Inflammatory macrophage (primary cell): ENCODE results near the gene ZSCAN2.
"Not testable (repeated sequence)": the region's sequence is repeated elsewhere in the genome, so short reads cannot be mapped to it uniquely, and the experiment has no call there.

ENCODE experiments used
- DNase-seq, 2 donors: peaks; one replicate each; pipeline ENCODE4 v3.0.0-alpha.2; 2020 to 2022

Gene ZSCAN2

GRCh38 chr15:84641871-84642270 lies 41.1 kb downstream of the ZSCAN2 start:
- DNase-seq = not testable (repeated sequence)

GRCh38 chr15:84642640-84643039 lies 41.8 kb downstream of the ZSCAN2 start:
- not testable (repeated sequence) for DNase-seq

- DNase-seq = no peak
Observed at GRCh38 chr15:84643838-84644237, 43.0 kb downstream of the ZSCAN2 start.

GRCh38 chr15:84645496-84645895 lies 44.7 kb downstream of the ZSCAN2 start:
- DNase-seq = no peak

- no peak for DNase-seq
Observed at GRCh38 chr15:84645997-84646396, 45.2 kb downstream of the ZSCAN2 start.

GRCh38 chr15:84647726-84648125 lies 46.9 kb downstream of the ZSCAN2 start:
- peak in 1 of 2 donors; percentile 27 for DNase-seq

- DNase-seq = peak; percentile 93 to 95
Observed at GRCh38 chr15:84648539-84648938, 47.7 kb downstream of the ZSCAN2 start.

GRCh38 chr15:84649706-84650105 lies 48.9 kb downstream of the ZSCAN2 start:
- no peak for DNase-seq

- DNase-seq = no peak
Observed at GRCh38 chr15:84653584-84653909, 52.7 kb downstream of the ZSCAN2 start.

GRCh38 chr15:84653910-84654688 lies 53.3 kb downstream of the ZSCAN2 start, which contains the start of gene WDR73:
WDR73 (minus strand) TSS chr15:84654283; CDS start chr15:84654274, 9 bp downstream.
- peak; percentile 95 to 97 for DNase-seq

- peak; percentile 71 to 76 for DNase-seq
Observed at GRCh38 chr15:84654689-84655453, 54.1 kb downstream of the ZSCAN2 start.

- DNase-seq = no peak
Observed at GRCh38 chr15:84656972-84657371, 56.2 kb downstream of the ZSCAN2 start.

- DNase-seq = no peak
Observed at GRCh38 chr15:84657748-84658079, 56.9 kb downstream of the ZSCAN2 start.

- peak; percentile 70 to 80 for DNase-seq
Observed at GRCh38 chr15:84658080-84658787, 57.4 kb downstream of the ZSCAN2 start, which contains the start of gene NMB. NMB (minus strand) TSS chr15:84658199; CDS start chr15:84658152, 47 bp downstream.

GRCh38 chr15:84658788-84659411 lies 58.1 kb downstream of the ZSCAN2 start:
- DNase-seq = no peak

- no peak for DNase-seq
Observed at GRCh38 chr15:84659904-84660781, 59.3 kb downstream of the ZSCAN2 start.

- DNase-seq = no peak
Observed at GRCh38 chr15:84661001-84661400, 60.2 kb downstream of the ZSCAN2 start.

- DNase-seq = no peak
Observed at GRCh38 chr15:84666373-84666772, 65.6 kb downstream of the ZSCAN2 start.

- no peak for DNase-seq
Observed at GRCh38 chr15:84668221-84668982, 67.6 kb downstream of the ZSCAN2 start.

- no peak for DNase-seq
Observed at GRCh38 chr15:84669726-84670125, 68.9 kb downstream of the ZSCAN2 start.

GRCh38 chr15:84671211-84671610 lies 70.4 kb downstream of the ZSCAN2 start:
- no peak for DNase-seq
